ENCODE measurements around the gene SUCLG2. TPM values are rescaled to one million over a fixed set of nuclear protein-coding genes. Genes with fewer than 3 reads are reported as not detected.

Gene SUCLG2
- total RNA-seq, 2 experiments from 2014 or later: 81.3 to 85.3 TPM

- no peaks in the 10 kb centered on the region for H3K9me3 Mint-ChIP-seq
- H3K27me3 Mint-ChIP-seq (ENCODE audit: low read depth): no peaks in the 10 kb centered on the region
- peaks cover 24% of the 10 kb centered on the region for H3K4me1 Mint-ChIP-seq (ENCODE audit: low read depth)
- H3K4me3 Mint-ChIP-seq: no peak overlapping the region
- CTCF ChIA-PET: interaction anchor here (0.7 to 3.3 kb wide), 10 partner anchors 15 to 386 kb away, joined by 3 to 20 read pairs (median 3); no protein-coding TSS in a partner anchor
- H3K36me3 Mint-ChIP-seq (ENCODE audit: low read depth): no peaks in the 10 kb centered on the region
- no peak overlapping the region for H3K27ac Mint-ChIP-seq
- intact Hi-C loops (cut with micrococcal nuclease): loop anchor here (1.0 to 10.0 kb wide), 3 partner anchors 245 to 1517 kb away; no protein-coding TSS in a partner anchor
- DNase-seq: no peak
Observed at GRCh38 chr3:67357610-67358458, 296.6 kb downstream of the SUCLG2 start.

GRCh38 chr3:67349551-67350174 is 304.7 kb downstream of the SUCLG2 start:
- H3K27ac Mint-ChIP-seq: no peak overlapping the region
- CTCF ChIA-PET: no interaction called here
- H3K9me3 Mint-ChIP-seq: peaks cover 6% of the 10 kb centered on the region

GRCh38 chr3:67346081-67346480 is 308.3 kb downstream of the SUCLG2 start:
- Mint-ChIP-seq H3K27me3 (ENCODE audit: low read depth) (peaks cover 9% of the 10 kb centered on the region), H3K27ac (no peak overlapping the region), H3K4me3 (no peak overlapping the region), H3K4me1 (ENCODE audit: low read depth) (peaks cover 17% of the 10 kb centered on the region), H3K9me3 (peaks cover 17% of the 10 kb centered on the region), H3K36me3 (ENCODE audit: low read depth) (no peaks in the 10 kb centered on the region)
- intact Hi-C loops (cut with micrococcal nuclease): loop anchor here (5.0 kb wide), 1 partner anchor 306 kb away; the partner anchor contains the start of gene SUCLG2
- no peak for DNase-seq
- CTCF ChIA-PET: no interaction called here

More at GRCh38 chr3:67349551-67350174, 304.7 kb downstream of the SUCLG2 start:
- DNase-seq: peak; percentile 70
- Mint-ChIP-seq H3K4me3 (no peak overlapping the region), H3K27me3 (ENCODE audit: low read depth) (peaks cover 7% of the 10 kb centered on the region), H3K36me3 (ENCODE audit: low read depth) (no peaks in the 10 kb centered on the region), H3K4me1 (ENCODE audit: low read depth) (peaks cover 17% of the 10 kb centered on the region)
- intact Hi-C loops (cut with micrococcal nuclease): loop anchor here (1.0 to 10.0 kb wide), 11 partner anchors 13 to 1525 kb away; partner anchors contain the start of gene SUCLG2

- intact Hi-C loops (cut with micrococcal nuclease): no loop called here
- no peak overlapping the region for H3K4me3 Mint-ChIP-seq
- DNase-seq: no peak
- H3K27ac Mint-ChIP-seq: no peak overlapping the region
- peaks cover 12% of the 10 kb centered on the region for H3K36me3 Mint-ChIP-seq (ENCODE audit: low read depth)
- H3K9me3 Mint-ChIP-seq: peaks cover 39% of the 10 kb centered on the region
- H3K27me3 Mint-ChIP-seq (ENCODE audit: low read depth): peaks cover 8% of the 10 kb centered on the region
- peaks cover 8% of the 10 kb centered on the region for H3K4me1 Mint-ChIP-seq (ENCODE audit: low read depth)
- CTCF ChIA-PET: no interaction called here
Observed at GRCh38 chr3:67335813-67336212, 318.6 kb downstream of the SUCLG2 start.

- intact Hi-C loops (cut with micrococcal nuclease): loop anchor here (1.0 kb wide), 1 partner anchor 15 kb away; no protein-coding TSS in a partner anchor
- CTCF ChIA-PET: no interaction called here
Observed at GRCh38 chr3:67334588-67334987, 319.8 kb downstream of the SUCLG2 start.

GRCh38 chr3:67329358-67329757 is 325.1 kb downstream of the SUCLG2 start:
- Mint-ChIP-seq H3K27ac (no peak overlapping the region), H3K36me3 (ENCODE audit: low read depth) (no peaks in the 10 kb centered on the region), H3K4me1 (ENCODE audit: low read depth) (peaks cover 16% of the 10 kb centered on the region), H3K27me3 (ENCODE audit: low read depth) (peaks cover 9% of the 10 kb centered on the region), H3K9me3 (no peaks in the 10 kb centered on the region), H3K4me3 (no peak overlapping the region)
- DNase-seq: peak; percentile 45
- CTCF ChIA-PET: interaction anchor here (1.3 kb wide), 1 partner anchor 357 kb away, joined by 3 read pairs; no protein-coding TSS in a partner anchor
- intact Hi-C loops (cut with micrococcal nuclease): loop anchor here (1.0 kb wide), 1 partner anchor 20 kb away; no protein-coding TSS in a partner anchor

More at GRCh38 chr3:67334588-67334987, 319.8 kb downstream of the SUCLG2 start:
- Mint-ChIP-seq H3K4me3 (no peak overlapping the region), H3K9me3 (peaks cover 27% of the 10 kb centered on the region), H3K27me3 (ENCODE audit: low read depth) (peaks cover 5% of the 10 kb centered on the region), H3K4me1 (ENCODE audit: low read depth) (peaks cover 12% of the 10 kb centered on the region), H3K36me3 (ENCODE audit: low read depth) (peaks cover 12% of the 10 kb centered on the region), H3K27ac (no peak overlapping the region)
- DNase-seq: no peak

GRCh38 chr3:67327582-67327981 is 326.8 kb downstream of the SUCLG2 start:
- intact Hi-C loops (cut with micrococcal nuclease): no loop called here
- DNase-seq: no peak
- H3K4me1 Mint-ChIP-seq (ENCODE audit: low read depth): peaks cover 14% of the 10 kb centered on the region
- no peak overlapping the region for H3K4me3 Mint-ChIP-seq
- H3K9me3 Mint-ChIP-seq: no peaks in the 10 kb centered on the region
- CTCF ChIA-PET: no interaction called here
- H3K36me3 Mint-ChIP-seq (ENCODE audit: low read depth): no peaks in the 10 kb centered on the region
- peaks cover 9% of the 10 kb centered on the region for H3K27me3 Mint-ChIP-seq (ENCODE audit: low read depth)
- H3K27ac Mint-ChIP-seq: no peak overlapping the region

- CTCF ChIA-PET: no interaction called here
Observed at GRCh38 chr3:67325231-67325630, 329.2 kb downstream of the SUCLG2 start.

More at GRCh38 chr3:67325231-67325630, 329.2 kb downstream of the SUCLG2 start:
- H3K9me3 Mint-ChIP-seq: peaks cover 2% of the 10 kb centered on the region
- H3K4me1 Mint-ChIP-seq (ENCODE audit: low read depth): peaks cover 14% of the 10 kb centered on the region
- H3K27ac Mint-ChIP-seq: no peak overlapping the region
- H3K36me3 Mint-ChIP-seq (ENCODE audit: low read depth): no peaks in the 10 kb centered on the region
- no peak overlapping the region for H3K4me3 Mint-ChIP-seq
- DNase-seq: no peak
- intact Hi-C loops (cut with micrococcal nuclease): no loop called here
- peaks cover 7% of the 10 kb centered on the region for H3K27me3 Mint-ChIP-seq (ENCODE audit: low read depth)
